ENCODE data around the gene AEBP1.

AEBP1 gene

DNA sequence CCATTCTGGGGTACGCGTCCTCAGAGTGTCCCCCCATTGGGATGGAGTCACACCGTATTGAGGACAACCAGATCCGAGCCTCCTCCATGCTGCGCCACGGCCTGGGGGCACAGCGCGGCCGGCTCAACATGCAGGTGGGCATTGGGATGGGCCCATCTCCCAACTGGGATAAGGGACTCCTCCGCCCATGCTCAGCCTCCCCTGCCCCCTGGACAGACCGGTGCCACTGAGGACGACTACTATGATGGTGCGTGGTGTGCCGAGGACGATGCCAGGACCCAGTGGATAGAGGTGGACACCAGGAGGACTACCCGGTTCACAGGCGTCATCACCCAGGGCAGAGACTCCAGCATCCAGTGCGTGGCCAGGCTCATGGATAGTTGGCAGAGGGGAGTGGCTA is 5.8 kb downstream of the AEBP1 start:
- Histone ChIP-seq H3K79me2 (no peaks in the 10 kb centered on the region), H3K4me2 (ENCODE audit: low read length) (no peak overlapping the region), H3K4me3 (ENCODE audit: low read depth, low read length) (no peak overlapping the region), H3K27ac (no peak overlapping the region), H2AFZ (no peak overlapping the region), H3K4me1 (no peaks in the 10 kb centered on the region), H3K27me3 (ENCODE audit: control insufficient read depth, insufficient read depth, low read length) (no peaks in the 10 kb centered on the region), H3K9me3 (ENCODE audit: control insufficient read depth, low read length) (no peaks in the 10 kb centered on the region), H3K36me3 (ENCODE audit: control insufficient read depth, insufficient read depth, low read length) (no peaks in the 10 kb centered on the region), H3K9ac (no peak overlapping the region)
- TF ChIP-seq, protein P1, sequence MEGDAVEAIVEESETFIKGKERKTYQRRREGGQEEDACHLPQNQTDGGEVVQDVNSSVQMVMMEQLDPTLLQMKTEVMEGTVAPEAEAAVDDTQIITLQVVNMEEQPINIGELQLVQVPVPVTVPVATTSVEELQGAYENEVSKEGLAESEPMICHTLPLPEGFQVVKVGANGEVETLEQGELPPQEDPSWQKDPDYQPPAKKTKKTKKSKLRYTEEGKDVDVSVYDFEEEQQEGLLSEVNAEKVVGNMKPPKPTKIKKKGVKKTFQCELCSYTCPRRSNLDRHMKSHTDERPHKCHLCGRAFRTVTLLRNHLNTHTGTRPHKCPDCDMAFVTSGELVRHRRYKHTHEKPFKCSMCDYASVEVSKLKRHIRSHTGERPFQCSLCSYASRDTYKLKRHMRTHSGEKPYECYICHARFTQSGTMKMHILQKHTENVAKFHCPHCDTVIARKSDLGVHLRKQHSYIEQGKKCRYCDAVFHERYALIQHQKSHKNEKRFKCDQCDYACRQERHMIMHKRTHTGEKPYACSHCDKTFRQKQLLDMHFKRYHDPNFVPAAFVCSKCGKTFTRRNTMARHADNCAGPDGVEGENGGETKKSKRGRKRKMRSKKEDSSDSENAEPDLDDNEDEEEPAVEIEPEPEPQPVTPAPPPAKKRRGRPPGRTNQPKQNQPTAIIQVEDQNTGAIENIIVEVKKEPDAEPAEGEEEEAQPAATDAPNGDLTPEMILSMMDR (IDR thresholded peaks at IDR 0.05): no peak

DNA sequence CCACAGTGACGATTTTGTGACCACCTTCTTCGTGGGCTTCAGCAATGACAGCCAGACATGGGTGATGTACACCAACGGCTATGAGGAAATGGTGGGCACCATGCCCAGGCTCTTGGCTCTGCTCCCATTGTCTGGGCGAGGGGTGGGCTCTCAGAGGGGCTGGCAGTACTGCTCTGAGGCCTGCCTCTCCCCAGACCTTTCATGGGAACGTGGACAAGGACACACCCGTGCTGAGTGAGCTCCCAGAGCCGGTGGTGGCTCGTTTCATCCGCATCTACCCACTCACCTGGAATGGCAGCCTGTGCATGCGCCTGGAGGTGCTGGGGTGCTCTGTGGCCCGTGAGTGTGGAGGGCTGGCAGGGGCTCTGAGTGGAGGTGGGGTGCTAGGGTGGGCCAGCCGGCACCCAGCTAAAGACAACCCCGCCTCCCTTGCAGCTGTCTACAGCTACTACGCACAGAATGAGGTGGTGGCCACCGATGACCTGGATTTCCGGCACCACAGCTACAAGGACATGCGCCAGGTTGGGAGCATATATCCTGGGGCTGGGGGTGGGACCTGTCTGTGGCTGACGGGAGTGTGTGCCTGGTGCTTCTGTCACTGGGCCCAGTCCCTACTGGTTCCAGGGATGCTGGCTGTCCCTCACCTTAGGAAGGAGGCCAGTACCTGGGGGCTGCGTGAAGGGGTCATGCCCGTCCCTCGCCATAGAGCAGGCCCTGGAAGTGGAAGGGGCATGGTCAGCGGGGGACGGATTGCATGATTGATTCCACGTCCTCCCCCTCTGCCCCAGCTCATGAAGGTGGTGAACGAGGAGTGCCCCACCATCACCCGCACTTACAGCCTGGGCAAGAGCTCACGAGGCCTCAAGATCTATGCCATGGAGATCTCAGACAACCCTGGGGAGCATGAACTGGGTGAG is 6.8 kb downstream of the AEBP1 start:
- Histone ChIP-seq H3K4me1 (no peaks in the 10 kb centered on the region), H3K9me3 (ENCODE audit: control insufficient read depth, low read length) (no peaks in the 10 kb centered on the region), H3K27me3 (ENCODE audit: control insufficient read depth, insufficient read depth, low read length) (no peaks in the 10 kb centered on the region), H3K36me3 (ENCODE audit: control insufficient read depth, insufficient read depth, low read length) (no peaks in the 10 kb centered on the region), H3K9ac (no peak overlapping the region), H3K4me2 (ENCODE audit: low read length) (no peak overlapping the region), H3K4me3 (ENCODE audit: low read depth, low read length) (no peak overlapping the region), H3K27ac (no peak overlapping the region), H2AFZ (no peak overlapping the region), H3K79me2 (no peaks in the 10 kb centered on the region)
- TF ChIP-seq, protein P1 (IDR thresholded peaks at IDR 0.05): no peak

DNA sequence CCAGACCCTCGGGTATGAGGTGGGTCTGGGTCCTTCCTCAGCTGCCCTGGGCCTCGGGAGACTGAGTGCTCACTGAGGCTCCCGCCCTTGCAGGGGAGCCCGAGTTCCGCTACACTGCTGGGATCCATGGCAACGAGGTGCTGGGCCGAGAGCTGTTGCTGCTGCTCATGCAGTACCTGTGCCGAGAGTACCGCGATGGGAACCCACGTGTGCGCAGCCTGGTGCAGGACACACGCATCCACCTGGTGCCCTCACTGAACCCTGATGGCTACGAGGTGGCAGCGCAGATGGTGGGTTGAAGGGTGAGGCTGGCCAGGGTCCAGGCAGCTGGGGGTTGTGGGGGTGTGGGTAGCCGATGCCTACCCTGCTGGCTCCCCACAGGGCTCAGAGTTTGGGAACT is 7.6 kb downstream of the AEBP1 start:
- H3K36me3 ChIP-seq (ENCODE audit: control insufficient read depth, insufficient read depth, low read length): no peaks in the 10 kb centered on the region
- H3K4me1 ChIP-seq: no peaks in the 10 kb centered on the region
- no peaks in the 10 kb centered on the region for H3K27me3 ChIP-seq (ENCODE audit: control insufficient read depth, insufficient read depth, low read length)
- H3K9me3 ChIP-seq (ENCODE audit: control insufficient read depth, low read length): no peaks in the 10 kb centered on the region
- H3K27ac ChIP-seq: no peak overlapping the region
- TF ChIP-seq, protein P1 (IDR thresholded peaks at IDR 0.05): no peak
- H3K4me3 ChIP-seq (ENCODE audit: low read depth, low read length): no peak overlapping the region
- H3K9ac ChIP-seq: no peak overlapping the region
- no peak overlapping the region for H3K4me2 ChIP-seq (ENCODE audit: low read length)
- no peaks in the 10 kb centered on the region for H3K79me2 ChIP-seq
- H2AFZ ChIP-seq: no peak overlapping the region

DNA sequence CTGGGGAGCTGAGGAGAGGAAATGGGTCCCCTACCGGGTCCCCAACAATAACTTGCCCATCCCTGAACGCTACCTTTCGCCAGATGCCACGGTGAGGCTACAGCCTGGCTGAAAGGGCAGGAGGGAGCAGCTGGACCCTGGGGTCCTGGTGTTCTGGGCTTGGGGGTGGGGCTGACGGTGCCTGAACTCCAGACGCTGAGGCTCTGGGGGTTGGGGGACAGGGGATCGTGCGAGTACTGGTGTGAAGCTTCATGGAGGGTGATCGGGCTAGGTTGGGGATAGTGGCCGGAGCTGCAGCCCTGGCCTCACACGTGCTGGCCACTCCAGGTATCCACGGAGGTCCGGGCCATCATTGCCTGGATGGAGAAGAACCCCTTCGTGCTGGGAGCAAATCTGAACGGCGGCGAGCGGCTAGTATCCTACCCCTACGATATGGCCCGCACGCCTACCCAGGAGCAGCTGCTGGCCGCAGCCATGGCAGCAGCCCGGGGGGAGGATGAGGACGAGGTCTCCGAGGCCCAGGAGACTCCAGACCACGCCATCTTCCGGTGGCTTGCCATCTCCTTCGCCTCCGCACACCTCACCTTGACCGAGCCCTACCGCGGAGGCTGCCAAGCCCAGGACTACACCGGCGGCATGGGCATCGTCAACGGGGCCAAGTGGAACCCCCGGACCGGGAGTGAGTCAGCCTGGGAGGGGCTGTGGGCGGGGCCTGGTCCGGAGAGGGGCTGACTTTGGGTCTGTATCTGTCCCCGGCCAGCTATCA is 8.3 kb downstream of the AEBP1 start:
- TF ChIP-seq, protein P1 (IDR thresholded peaks at IDR 0.05): no peak
- Histone ChIP-seq H3K27me3 (ENCODE audit: control insufficient read depth, insufficient read depth, low read length) (no peaks in the 10 kb centered on the region), H2AFZ (no peak overlapping the region), H3K4me3 (ENCODE audit: low read depth, low read length) (no peak overlapping the region), H3K4me2 (ENCODE audit: low read length) (no peak overlapping the region), H3K79me2 (no peaks in the 10 kb centered on the region), H3K36me3 (ENCODE audit: control insufficient read depth, insufficient read depth, low read length) (no peaks in the 10 kb centered on the region), H3K27ac (no peak overlapping the region), H3K9ac (no peak overlapping the region), H3K4me1 (no peaks in the 10 kb centered on the region), H3K9me3 (ENCODE audit: control insufficient read depth, low read length) (no peaks in the 10 kb centered on the region)

Measured in parathyroid adenoma (tissue), 2 donors.